GF-D8 (cell line): Measurements from ENCODE around the gene TMTC3.
"Not testable (repeated sequence)": the region's sequence is repeated elsewhere in the genome, so short reads cannot be mapped to it uniquely, and the experiment has no call there.

ENCODE experiments used
- DNase-seq: peaks from one replicate; lab custom pipeline; 2025; lab: John Stamatoyannopoulos, UW

The TMTC3 gene

DNA sequence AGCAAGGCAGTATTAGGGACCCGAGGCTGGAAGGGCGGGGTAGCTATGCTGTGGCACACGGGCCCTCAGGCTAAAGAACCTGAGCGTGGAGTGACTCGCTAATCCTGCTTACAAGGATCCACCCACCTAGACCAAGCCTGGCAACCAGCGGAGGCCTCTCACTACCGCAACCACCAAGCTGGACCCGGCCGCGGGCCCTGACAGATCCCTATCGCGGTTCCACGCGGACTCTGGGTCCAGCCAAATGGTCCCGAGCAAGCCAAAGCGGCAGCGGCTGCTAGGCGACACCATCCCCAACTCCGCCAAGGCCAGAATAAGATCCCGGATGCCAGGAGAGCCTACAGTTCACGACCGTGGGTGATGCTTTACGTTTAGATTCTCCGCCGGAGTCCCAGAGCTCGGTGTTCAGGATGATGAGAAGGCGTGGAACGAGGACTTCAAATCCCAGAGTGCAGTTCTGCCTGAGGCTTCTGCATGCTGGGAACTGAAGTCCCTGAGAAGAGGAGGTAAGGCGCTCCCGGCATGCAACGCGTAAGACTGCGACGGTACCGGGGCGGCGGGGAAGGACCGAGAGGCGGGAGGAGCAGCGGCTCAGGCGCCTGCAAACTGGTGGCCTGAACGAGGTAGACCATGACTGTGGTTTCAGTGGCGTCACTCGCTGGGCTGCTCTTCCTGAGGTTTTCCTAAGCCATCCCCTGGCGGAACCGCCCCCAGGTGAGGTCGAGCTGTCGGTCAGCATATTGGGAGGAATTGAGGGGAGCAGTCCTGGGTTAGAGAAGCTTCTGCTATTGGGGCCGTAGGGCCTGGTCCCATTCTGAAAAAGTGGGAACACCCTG is at the start of gene TMTC3, which contains the start of gene CEP290:
Gene TMTC3 (plus strand): TSS at position 534 of the 836 bp plus-strand sequence. CDS start 6,009 bp downstream, outside the sequence.
Gene CEP290 (minus strand): TSS at position 315 of the 836 bp plus-strand sequence. CDS start 781 bp downstream, outside the sequence.
- DNase-seq: peak; percentile 97

GRCh38 chr12:88092771-88093170 is 49.3 kb upstream of the TMTC3 start:
- DNase-seq: no peak

DNA sequence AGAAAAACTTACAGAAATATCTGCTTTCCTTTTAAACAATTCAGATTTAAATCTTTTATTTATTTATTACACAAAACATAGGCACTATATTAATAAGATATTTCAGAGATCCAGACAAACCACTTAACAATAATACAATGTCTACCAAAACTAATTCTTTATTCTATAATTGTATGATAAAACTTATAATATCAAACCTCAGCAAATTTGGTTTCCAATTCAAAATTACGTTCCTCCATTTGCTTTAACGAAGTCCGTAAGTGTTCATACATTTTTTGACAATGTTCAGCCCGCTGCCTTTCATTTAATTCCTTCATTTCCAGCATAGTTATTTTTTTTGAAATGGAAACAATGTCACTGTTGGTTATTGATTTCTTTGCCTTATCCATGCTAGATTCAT is 48.5 kb upstream of the TMTC3 start:
- no peak for DNase-seq

GRCh38 chr12:88108021-88108420 is 34.1 kb upstream of the TMTC3 start:
- no peak for DNase-seq

DNA sequence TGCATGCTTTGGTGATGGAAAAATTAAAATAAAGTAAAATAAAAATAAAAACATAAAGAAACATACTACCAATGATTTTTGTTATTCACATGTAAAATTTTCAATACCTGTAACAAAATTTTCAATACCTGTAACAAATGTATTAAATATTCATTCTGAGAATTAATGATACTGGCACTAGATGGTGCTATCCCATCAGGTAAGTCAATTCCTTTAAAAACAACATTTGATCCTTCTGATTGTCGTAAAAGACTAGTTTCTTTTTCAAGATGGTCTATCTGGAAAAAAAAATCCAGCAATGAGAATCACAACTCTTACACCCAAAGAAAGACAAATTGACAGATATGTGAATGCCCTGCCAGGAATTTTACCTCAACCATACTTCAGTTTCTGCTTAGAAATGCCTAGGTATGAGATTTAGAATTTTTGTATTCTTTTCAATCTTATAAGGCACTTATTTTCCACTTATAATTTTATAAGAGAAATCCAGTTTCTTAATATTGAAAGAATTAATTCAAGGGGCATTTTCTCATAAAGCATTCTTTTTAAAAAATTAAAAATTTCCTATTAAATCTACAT is 30.9 kb upstream of the TMTC3 start:
- no peak for DNase-seq

- no peak for DNase-seq
Measured at GRCh38 chr12:88113871-88114270, 28.2 kb upstream of the TMTC3 start.

DNA sequence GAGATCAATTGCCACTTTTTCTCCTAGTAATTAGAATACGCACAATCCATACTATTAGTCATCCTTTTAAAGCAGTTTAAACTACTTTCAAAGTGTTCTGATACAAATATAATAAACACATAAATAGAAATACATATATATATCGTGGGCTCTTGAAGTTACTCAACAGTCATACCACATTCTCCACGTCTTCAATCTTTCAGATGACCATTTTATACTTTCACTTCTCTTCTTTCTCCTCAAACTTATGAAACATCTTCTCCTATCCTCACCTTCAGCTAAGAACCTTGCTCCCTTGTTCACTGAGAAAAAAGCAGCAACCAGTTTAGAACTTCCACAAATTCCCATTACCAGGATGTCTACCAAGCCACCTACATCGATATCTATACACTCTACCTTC is 19.4 kb upstream of the TMTC3 start:
- no peak for DNase-seq

DNA sequence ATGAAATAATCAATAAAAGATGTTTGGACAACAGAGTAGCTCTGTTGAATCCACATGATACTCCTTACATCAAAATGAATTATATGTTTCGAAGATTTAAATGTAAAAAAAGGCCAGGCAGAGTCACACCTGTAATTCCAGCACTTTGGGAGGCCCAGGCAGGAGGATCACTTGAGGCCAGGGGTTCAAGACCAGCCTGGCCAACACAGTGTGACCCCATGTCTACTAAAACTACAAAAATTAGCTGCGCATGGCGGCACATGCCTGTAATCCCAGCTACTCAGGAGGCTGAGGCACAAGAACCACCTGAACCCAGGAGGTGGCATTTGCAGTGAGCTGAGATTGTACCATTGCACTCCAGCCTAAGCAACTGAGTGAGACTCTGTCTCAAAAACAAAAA is 15.0 kb upstream of the TMTC3 start:
- DNase-seq: no peak

- DNase-seq: no peak
Measured at GRCh38 chr12:88127855-88128254, 14.3 kb upstream of the TMTC3 start.

GRCh38 chr12:88132392-88132791 is 9.7 kb upstream of the TMTC3 start:
- DNase-seq: no peak

DNA sequence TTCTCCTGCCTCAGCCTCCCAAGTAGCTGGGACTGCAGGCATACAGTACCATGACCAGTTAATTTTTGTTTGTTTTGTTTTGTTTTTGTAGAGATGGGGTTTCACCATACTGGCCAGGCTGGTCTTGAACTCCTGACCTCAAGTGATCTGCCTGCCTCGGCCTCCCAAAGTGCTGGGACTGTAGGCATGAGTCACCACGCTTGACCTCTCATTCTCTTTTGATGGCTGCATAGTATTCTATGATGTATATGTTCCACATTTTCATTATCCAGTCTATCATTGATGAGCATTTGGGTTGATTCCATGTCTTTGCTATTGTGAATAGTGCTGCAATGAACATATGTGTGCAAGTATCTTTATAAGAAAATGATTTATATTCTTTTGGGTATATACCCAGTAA is 8.9 kb upstream of the TMTC3 start:
- not testable (repeated sequence) for DNase-seq

- not testable (repeated sequence) for DNase-seq
Measured at GRCh38 chr12:88139711-88140110, 2.4 kb upstream of the TMTC3 start.

- no peak for DNase-seq
Measured at GRCh38 chr12:88141425-88141773, 708 bp upstream of the TMTC3 start.

GRCh38 chr12:88142610-88142991 is 494 bp downstream of the TMTC3 start:
- DNase-seq: no peak

GRCh38 chr12:88144037-88144436 is 1.9 kb downstream of the TMTC3 start:
- no peak for DNase-seq

- no peak for DNase-seq
Measured at GRCh38 chr12:88144546-88145468, 2.7 kb downstream of the TMTC3 start.

DNA sequence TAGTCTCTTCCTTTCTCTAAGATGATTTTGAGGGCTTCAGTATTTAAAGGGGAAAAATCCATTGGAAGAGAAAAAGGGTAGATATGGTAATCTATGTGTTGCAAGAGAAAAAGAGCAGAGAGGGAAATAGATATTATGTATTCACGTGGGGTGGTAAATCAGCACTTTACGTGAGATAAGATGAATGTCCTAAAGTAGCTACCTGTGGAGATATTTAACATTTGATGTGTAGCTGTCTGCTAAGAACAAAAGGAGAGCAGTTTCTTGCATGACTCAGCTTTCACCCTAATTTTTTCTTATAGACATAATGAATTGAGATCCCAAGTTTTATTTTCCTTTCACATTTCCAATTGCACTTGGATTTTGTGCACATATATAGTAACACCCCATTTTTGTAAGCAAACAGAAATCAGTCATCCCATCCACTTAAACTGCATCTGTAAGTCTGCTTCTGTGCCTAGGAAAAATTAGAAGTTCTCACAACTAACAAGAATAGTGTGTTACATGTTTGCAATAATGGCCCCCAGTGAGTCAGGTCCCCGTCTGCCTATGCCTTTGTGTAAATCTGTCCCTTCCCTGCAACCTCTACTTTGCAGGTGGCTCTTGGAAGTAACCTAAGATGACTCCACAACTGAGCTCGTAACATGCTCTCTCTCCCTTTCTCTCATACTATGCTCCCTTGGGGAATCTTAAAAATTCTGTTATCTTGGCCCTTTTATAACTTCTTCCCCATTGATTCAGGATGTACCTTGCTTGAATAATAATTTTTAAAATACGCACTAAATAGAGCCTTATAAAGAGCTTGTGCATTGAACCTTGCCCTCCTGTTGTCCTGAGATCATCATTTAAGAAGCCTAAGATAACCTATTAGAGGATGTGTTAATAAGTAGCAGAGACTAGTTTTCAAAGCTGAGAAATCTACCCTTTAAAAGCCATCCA is 3.7 kb downstream of the TMTC3 start:
- DNase-seq: no peak

DNA sequence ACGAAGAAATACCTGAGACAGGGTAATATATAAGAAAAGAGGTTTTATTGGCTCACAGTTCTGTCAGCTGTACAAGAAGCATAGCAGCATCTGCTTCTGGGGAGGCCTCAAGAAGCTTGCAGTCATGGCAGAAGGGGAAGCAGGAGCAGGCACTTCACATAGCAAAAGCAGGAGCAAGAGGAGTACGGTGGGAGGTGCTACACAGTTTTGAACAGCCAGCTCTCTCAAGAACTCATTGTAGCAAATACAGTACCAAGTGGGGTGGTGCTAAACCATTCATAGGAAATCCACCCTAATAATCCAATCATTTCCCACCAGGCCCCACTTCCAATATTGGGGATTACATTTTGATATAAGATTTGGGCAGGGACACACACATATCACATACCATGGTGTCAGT is 8.0 kb downstream of the TMTC3 start:
- no peak for DNase-seq

DNA sequence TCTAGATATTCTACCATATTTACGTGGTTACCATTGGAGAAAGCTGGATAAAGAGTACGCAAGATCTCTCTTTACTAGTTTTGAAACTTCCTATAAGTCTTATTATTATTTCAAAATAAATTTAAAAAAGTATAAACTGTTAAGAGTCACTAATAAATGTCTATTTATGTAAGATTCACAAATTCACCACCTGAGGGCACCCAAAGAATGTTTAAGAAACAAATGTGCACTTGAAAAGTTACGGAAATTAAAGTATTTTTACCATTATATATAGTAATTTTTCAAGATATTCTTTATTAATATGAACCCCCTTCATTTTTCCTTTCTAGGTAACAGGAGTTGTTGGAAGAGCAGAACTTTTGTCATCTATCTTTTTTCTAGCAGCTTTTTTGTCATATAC is 11.9 kb downstream of the TMTC3 start:
- no peak for DNase-seq

DNA sequence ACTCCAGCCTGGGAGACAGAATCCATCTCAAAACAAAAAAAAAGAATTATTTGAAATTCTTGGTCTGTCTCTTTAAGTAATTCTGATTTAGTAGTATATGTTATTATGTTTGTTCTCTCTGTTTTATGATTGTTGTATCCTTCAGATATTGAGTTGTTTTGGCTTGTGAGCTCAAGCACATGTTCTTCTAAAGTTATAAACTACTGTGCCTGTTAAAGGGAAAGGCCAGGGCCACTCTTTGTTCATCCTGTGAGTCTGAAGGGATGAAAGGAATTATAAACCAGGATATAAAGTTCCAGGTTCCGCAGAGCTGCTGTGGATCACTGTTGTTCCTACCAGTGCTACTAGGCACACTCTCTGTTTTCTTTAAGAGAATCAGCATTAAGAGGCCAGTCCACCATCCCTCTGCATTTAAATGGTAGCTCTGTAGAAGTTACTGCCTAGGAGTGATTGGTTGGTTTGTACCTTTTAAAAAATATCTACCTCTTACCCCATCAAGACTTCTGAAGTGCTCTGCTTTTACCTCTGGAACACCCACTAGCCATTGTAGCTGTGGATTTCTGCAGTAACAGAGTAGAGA is 14.1 kb downstream of the TMTC3 start:
- DNase-seq: no peak

DNA sequence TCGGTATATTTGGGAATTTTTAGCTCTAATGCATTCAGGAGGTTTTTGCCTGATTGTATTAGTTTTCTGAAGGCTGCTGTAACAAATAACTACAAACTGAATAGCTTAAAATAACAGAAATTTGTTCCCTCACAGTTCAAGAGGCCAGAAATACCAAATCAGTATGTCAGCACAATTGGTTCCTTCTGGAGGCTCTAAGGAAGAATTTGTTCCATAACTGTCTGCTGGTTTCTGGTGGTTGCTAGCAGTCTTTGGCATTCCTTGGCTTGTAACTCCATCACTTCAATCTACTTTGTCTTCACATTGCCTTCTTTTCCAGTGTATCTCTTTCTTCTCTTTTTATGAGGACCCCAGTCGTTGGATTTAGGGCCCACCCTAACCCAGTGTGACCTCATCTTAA is 21.3 kb downstream of the TMTC3 start:
- DNase-seq: no peak
